ENCODE measurements around the gene TENT4A.
A peak's percentile ranks its signal among the peaks of the same experiment; 100 is the strongest.

Gene TENT4A

DNA sequence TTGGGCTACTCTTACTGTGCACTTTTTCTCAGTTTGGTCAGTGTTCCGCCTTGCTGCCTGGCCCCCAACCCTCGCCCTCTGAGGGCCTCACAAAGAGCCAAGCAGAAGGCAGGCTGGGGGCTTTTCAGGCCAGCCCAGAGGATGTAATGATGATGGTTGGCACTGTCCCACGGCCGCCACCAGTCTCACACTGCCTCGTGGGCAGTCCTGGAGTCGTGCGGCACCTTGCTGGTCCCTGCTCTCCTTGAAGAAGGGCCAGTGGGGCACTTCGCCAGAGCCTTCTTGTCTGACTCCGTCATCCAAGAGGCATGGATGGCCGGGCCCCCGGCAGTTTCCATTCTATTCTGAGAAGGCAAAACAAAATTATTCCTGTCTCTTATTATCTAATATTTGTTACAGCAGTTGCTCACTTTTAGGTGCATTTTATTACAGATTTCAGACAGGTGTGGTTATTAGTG, 21.0 kb downstream of the TENT4A start:
- no peak for DNase-seq

DNA sequence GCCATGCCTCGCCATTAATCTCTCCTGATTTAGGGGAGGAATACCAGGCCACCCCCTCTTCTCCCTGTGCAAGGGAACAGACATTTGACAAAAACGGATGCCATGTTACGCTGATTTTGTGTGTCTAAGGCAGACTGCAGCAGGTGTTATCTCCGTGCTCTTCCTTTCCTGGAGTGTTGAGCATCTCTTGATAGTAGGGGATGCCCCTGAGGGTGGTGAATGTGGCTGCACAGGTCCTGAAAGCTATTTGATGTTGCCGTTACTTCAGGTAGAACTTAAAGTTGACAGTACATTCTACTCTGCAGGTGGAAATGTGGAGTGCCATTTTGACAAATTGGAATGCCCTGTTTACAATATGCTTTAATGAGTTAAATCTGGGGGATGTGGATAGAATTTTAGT, 21.5 kb downstream of the TENT4A start:
- no peak for DNase-seq

DNA sequence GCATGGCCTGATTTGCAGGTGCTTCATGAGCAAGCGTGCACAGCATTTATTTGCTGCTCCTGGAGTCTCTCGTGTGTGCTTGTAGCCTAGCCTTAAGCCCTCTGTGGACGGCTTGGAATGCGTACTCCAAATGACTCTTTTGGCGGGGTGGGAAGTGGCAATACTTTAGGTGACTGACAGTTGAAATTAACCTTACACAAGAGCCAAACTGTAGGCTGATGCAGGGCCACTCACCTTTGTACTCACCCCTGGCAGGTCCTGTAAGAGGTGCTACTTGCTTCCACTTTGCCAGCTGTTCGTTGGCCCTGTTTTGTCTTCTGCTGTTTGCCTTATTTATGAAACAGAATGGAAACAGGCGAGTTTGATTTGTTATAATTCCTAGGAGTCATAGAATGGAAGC, 22.9 kb downstream of the TENT4A start:
- no peak for DNase-seq

DNA sequence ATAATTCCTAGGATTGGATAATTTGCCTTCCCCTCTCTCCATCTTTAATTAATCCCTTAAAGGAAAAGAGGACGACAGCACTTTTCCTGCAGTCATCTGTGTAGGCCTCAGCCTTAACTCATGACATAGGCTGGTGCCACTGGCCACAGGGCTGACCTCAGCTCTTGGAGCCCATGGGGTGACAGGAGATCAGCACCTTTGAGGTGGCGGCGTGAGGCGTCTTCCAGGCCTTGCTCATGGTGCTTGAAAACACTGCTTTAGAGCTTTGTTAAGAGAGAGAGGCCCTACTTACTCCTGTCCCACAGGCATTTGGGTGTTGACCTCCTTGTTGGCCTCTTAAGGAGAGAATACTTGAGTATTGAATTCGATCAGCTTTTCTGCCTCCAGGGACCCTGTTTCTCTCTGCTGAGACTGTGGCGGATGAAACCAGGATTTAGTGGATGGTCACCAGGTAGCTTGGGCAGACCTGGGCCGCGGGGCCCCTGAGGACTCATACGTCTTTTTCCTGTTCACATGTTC, 23.4 kb downstream of the TENT4A start:
- DNase-seq, result no peak

DNA sequence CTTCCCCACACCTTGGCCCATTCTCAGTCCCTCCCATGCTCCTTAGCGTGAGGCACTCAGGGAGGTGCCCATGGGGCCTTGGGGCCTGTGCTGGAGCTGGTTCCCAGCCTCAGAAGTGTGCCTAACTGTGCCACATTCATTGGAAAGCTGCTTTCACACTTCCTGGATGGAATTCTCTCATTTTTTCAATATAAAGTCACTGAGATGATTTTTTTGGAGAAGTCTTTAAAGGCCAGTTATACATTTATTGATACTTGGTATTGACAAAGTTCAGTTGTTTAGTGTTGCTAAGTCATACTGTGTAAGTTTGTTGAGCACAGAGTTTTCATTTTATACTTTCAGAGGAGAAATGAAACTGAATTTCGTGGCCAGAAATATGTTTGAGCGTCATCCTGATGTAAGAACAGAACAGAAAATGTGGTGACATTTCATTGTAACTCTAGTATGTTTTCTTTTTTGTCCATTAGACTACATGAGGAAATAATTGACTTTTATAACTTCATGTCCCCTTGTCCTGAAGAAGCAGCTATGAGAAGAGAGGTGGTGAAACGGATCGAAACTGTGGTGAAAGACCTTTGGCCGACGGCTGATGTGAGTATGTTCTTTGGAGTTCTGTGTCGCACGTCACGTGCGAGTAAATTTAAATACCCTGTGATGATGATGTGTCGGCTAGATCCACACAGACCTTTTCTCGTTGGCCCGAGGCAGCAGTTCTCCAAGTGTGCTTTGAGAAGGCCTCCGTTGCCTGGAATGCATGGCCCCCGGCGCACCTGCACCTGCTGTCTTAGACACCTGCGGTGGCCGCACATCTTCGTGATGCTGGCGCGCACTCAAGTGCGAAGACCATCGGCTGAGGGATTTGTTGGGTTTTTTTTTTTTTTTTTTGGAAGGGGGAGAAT, 24.1 kb downstream of the TENT4A start:
- DNase-seq, result peak; percentile 21

DNA sequence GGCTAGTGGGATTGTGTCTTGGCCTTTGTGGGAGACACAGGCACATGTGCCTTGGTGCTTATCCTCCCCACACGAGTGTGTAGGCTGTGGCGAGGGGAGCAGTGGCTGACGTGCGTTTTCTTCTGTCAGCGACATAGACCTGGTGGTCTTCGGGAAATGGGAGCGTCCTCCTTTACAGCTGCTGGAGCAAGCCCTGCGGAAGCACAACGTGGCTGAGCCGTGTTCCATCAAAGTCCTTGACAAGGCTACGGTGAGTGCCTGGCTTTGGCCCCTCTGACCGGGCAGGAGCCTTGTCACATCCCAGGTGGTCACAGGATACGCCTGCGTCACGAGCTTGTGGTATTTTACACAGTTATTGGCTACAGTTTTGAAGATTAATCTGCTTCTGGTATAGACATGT, 26.4 kb downstream of the TENT4A start:
- DNase-seq, result no peak

DNA sequence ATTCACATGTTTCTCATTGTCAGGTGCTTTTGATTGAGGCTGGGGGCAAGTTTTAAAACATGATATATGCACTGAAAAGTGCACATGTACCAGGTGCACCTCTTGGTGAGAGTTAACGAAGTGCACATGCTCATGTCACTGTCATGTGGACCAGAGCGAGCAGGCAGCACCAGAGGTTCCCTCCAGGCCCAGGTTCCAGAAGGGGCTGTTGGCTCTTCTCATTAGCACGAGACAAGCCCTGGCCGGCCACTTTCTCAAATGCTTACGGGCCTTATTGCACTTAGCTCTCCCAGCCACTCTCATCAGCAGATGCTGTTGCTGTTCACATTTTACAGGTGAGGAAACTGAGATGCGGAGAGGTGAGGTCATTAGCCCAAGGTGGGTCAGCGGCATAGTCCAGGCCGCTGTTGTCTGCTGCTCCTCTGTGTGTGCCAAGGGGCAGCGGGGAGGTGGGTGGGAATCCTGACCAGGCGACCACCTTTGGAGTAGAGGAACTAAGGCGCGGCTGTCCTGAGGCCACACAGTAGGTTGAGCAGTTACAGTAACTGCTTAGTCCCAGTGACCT, 27.4 kb downstream of the TENT4A start:
- no peak for DNase-seq

DNA sequence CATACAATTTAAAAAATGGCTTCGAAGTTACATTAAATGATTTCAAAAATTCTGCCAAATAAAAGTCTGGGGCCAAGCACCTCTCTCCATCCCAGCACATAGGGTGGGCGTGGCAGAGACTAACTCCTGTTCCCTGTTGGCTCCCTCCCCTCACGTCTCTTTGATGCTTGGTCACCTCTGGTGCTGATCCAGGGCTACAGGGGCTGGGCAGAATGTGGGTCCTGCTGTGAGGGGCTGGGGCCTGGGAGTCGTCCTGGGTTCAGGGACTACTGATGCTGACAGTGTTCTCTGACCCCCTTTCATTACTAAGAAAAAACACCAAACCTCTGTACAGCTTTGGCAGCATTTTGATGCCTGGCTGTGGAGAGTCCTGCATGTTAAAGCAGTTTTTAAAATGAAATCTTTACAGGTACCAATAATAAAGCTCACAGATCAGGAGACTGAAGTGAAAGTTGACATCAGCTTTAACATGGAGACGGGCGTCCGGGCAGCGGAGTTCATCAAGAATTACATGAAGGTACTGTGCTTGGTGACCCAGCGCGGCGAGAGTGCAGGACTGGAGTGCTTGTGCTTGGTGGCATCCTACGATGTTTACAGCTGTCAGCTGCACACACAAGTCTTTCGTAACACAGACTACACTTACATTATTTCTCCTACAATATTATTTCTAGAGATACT, 29.0 kb downstream of the TENT4A start:
- DNase-seq, result no peak

DNA sequence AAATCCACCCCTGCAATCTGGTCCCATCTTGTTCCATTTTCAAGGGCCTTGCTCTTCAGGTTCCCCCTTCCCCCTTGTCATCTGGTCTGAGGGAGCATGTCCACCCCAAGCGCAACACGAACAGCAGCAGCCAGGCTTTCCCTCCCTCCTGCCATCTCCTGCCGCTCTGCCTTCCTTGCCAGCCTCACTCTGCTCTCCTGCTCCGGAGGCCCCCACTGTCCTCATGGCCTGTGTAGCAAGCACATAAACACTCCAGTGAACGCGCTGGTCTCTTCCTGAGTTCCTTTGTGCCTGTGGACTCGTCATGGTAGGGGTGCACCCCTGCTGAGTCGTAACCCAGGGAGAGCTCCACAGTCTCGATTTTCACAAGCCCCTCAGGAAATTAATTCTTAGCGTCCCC, 29.9 kb downstream of the TENT4A start:
- DNase-seq, result no peak

DNA sequence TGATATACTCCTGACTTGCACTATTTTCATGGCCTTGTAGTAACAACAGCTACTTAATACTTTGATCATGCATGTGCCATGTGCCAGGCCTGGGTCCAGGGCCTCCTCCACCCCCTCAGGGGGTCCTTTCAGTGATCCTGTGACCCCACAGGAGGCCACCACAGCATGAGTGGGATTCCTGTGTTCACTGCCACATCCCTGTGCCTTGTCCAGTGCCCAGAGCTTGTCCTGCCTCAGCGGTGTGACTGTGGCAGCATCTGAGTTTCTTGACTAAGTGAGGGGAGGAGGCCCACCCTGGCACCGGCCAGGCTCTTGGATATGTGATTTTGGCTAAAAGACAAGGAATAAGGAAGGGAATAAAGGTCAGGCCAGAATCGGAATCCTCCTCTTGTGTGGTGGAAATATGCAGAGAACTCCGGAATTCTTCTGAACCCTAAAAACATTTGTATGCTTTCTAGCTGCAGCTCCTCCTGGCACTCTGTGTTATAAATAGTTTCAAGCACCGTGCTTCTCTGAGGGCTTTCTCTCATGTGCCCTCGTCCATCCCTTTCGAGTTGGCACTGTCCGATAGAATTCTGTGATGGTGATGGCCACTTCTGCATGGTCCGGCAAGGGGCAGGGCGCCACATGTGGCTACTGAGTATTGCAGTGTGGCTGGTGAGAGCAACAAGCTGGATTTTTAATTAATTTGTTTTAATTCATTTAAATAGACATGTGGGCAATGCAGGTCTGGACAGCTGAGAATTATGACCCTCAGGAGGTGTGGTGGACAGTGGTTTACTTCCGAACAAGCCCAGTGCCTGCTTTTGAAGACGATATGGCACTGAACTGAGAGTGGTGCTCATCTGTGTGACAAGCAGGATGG, 31.8 kb downstream of the TENT4A start:
- no peak for DNase-seq

DNA sequence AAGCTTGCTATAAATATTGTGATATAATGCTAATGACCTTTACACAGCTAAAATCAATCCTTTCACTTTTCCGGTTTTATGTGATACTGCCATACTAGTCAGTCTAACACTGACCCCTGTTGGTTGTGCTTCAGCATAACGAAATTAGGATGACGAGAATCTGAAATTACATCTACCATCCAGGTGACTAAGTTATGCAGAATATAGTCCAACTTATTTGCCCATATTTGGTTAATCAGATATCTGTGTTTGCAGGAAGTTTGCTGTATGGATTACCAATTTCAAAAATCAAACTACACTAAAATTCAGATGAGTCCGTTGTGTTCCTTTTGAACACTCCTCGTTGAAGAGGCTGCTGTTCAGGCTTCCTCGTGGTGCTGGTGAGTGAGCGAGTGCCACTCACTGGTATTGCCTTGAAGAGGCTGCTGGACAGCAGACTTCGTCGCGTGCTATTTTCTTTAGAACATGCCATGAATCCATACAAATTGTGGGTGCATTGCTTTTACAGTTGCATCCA, 32.5 kb downstream of the TENT4A start:
- DNase-seq, result no peak

DNA sequence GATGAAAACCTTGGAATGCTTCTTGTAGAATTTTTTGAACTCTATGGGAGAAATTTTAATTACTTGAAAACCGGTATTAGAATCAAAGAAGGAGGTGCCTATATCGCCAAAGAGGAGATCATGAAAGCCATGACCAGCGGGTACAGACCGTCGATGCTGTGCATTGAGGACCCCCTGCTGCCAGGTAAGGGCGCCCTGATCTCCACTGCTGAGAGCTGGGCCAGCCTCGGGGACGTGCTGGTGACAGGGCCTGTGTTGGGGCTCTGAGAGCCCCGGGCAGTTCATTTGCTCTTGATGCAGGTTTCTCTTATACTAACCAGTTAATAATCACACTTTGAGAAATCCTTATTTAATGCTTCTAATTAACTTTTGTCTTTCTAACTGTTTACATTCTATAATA, 33.0 kb downstream of the TENT4A start:
- DNase-seq, result no peak

DNA sequence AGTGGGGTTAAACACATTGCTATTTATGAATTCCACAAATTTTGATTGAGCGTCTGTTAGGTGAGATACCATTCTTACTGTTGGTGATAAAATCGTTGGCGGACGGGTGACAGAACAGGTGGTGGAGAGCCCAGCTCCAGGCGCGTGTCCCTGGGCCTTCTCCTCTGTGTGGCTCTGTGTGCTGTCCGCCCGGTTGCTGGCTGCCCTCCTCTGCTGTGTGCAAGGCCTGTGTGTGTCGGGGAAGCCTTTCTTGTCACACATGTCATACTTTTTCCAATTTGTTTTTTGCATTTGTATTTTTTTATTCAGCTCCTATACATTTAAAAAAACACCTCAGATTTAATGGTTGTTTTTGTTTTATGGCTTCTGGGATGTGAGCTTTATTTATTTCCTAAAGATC, 33.9 kb downstream of the TENT4A start:
- DNase-seq, result no peak

DNA sequence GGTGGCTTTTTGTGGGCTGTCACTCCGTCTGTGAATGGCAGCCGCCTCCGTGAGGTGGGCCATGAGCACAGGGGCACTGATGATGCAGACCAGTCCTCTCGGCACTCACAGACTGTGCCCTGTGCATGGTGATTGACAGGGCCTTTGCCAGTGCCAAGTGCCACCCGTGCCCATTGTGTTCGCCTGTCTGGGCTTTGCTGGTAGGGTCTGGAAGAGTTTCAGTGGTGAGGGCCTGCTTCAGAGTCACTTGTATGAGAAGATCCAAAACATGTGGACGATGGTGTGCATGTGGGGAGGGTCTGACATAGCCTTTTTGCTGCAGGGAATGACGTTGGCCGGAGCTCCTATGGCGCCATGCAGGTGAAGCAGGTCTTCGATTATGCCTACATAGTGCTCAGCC, 34.9 kb downstream of the TENT4A start:
- no peak for DNase-seq

DNA sequence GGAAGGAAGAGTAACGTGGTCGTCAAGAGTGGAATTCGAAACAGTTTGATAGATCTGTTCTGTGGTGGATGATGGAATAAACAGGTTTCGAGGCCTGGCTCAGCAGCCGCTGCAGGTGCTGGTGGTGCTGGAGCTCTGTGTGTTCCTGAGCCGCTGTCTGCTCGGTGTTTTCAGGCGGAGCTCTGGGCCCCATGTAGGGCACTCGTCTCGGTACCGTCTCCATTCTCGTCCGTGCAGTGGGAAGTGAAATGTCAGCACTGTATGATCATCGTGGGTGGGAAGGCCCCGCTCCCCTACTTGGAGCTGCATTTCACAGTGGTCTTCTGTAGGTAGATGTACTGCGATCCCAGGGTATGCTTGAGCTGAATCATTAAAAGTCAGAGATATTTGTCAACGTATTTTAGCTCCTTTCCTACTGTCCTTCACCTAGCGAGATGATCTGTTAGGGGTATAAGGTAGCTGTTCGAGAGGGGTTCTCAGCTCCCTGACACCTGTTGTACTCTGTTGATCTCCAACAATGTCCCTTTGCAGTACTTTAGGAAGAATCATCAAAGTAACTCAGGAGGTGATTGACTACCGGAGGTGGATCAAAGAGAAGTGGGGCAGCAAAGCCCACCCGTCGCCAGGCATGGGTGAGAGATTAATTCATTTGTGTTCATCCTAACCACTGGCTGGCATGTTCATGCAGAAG, 35.9 kb downstream of the TENT4A start:
- no peak for DNase-seq

DNA sequence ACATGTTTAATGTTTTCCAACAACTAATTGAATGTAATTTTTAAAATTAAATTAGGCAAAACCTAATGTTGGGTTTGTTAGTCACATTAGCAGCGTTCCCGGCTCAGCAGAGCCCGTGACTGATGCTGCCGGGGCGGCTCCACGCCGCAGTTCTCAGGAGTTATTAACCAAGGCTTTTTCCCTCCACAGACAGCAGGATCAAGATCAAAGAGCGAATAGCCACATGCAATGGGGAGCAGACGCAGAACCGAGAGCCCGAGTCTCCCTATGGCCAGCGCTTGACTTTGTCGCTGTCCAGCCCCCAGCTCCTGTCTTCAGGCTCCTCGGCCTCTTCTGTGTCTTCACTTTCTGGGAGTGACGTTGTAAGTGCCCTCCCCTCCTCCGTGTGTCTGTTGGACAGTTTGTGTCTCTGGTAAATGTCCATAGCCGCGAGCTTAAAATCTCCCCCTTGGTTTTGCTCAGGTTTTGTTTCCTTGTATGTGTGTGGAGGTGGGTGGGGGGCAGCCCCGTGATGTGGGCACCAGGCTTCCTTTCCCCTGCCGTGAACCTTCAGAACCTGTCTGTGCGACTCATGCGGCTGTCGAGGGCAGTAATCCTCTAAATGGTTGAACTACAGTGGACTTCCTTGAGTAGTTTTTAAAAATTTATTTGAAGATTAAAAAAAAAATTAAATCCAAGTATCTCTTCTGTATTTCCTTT, 37.1 kb downstream of the TENT4A start:
- no peak for DNase-seq

DNA sequence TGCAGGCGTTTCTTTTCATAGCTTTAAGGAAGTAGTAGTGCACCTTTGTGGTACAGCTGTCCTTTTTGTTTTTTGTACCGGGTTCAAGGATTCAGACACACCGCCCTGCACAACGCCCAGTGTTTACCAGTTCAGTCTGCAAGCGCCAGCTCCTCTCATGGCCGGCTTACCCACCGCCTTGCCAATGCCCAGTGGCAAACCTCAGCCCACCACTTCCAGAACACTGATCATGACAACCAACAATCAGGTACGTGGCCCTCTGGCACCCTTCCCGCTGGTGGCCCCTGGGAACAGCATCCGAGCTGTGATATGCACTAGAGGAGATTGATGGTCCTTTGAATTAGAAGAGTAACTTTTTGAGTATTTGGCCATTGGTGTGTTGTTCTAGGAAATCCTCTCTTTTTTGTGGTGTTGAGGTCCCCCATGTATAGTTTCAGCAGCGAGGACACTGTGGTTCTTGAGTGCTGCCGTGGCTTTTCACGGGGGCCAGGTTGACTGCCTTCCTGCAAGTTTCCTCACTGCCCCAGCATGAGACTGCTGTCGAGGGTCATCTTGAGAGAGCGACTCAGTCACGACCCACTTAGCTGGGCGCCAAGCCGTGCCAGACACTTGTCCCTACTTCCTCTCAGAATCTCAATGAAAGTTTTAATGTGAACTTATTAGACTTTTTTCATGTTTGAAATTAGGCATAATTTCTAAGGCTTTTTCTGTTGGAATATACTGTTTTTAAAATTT, 37.9 kb downstream of the TENT4A start:
- DNase-seq, result no peak

DNA sequence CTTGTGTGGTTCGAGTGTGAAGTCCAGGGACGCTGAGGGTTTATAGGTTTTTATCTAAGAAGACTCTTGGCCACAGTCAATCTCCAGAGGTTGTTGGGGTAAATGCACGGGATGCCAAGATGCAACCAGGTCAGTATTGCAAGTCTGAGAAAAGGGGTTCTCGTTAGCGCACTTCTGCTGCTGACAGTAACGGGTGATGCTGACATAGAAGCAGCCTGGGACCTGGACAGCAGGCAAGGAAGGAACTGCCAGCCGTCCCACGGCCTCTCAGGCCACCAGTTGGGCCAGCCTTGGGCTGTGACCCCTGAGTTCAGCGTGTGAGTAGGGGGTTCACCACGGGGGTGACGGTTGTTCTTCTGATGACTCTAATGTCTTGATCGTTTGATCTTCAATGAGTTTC, 39.0 kb downstream of the TENT4A start:
- DNase-seq, result no peak

DNA sequence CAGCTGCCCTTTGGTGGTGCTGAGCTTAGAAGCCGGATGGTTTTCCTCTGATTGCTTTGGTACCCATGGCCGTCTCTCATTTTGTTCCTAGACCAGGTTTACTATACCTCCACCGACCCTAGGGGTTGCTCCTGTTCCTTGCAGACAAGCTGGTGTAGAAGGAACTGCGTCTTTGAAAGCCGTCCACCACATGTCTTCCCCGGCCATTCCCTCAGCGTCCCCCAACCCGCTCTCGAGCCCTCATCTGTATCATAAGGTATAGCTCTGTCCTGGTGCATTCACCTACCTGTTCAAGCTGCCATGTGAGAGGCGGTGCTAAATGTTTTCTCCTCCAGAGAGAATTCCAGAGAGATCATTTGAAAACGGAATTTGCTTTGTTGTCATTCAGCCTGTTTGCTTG, 39.5 kb downstream of the TENT4A start:
- DNase-seq, result no peak

DNA sequence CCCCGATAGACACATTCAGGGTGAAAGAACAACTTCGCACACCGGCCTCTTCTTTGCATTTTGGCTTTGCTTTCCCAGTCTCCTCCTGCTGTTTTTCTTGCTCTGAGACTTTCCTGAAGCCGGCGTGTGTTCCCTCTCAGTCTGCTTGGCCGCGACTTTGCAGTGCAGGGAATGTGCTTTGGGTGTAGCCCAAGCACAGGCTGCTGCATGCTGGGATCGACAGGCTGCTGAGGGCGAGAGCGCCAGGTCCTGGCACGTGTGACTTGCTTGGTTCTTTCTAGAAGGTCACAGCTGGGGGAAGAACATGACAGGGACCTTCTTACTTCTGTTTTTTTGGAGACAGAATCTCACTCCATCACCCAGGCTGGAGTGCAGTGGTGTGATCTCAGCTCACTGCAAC, 40.6 kb downstream of the TENT4A start:
- DNase-seq, result no peak

DNA sequence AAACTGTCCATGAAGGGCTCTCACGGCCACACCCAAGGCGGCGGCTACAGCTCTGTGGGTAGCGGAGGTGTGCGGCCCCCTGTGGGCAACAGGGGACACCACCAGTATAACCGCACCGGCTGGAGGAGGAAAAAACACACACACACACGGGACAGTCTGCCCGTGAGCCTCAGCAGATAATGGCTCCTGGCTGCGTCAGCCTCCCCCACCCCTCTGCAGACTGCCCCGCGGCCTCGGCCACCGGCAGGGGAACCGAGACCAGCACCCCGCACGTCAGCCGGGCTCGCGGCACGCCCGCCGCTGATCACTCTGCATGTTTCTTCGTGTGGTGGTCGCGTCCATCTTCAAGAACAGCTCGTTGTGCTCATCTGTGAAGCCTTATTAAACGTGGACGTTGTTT, 41.5 kb downstream of the TENT4A start:
- no peak for DNase-seq
